Adipocyte (in vitro differentiated cells): ENCODE data around the gene OSMR.

Experiments
- DNase-seq: peaks from one replicate; pipeline ENCODE4 v3.0.0-alpha.2; 2015; ENCODE audit warnings: low read depth
- H3K27me3 ChIP-seq: replicated peaks from 2 replicates; pipeline ENCODE4 v1.7.0; 2013; ENCODE audit warnings: mild to moderate bottlenecking, low read length, moderate library complexity; ENCODE audit not compliant: control insufficient read depth, insufficient read depth
- H3K36me3 ChIP-seq: 2 replicates; pipeline ENCODE4 v1.7.0; 2013; ENCODE audit warnings: low read length, mild to moderate bottlenecking, moderate library complexity; ENCODE audit not compliant: control insufficient read depth, insufficient read depth, severe bottlenecking
- H3K4me1 ChIP-seq: 2 replicates; pipeline ENCODE4 v1.7.0; 2013; ENCODE audit warnings: mild to moderate bottlenecking, low read length, moderate library complexity; ENCODE audit not compliant: control insufficient read depth, insufficient read depth
- H3K4me3 ChIP-seq: 2 replicates; pipeline ENCODE4 v1.7.0; 2013; ENCODE audit warnings: mild to moderate bottlenecking, low read length, moderate library complexity
- H3K9ac ChIP-seq: 2 replicates; pipeline ENCODE4 v1.7.0; 2013; ENCODE audit warnings: mild to moderate bottlenecking, low read length, moderate library complexity
- H3K9me3 ChIP-seq: 2 replicates; pipeline ENCODE4 v1.7.0; 2013; ENCODE audit warnings: mild to moderate bottlenecking, low read length, moderate library complexity; ENCODE audit not compliant: control insufficient read depth

OSMR gene

GRCh38 chr5:38932854-38933408 lies 87.1 kb downstream of the OSMR start:
- Histone ChIP-seq H3K27me3 (no peaks in the 10 kb centered on the region), H3K4me1 (peaks cover 8% of the 10 kb centered on the region), H3K9ac (no peak overlapping the region), H3K9me3 (no peaks in the 10 kb centered on the region), H3K36me3 (peaks cover 99% of the 10 kb centered on the region), H3K4me3 (no peak overlapping the region)
- no peak for DNase-seq

- Histone ChIP-seq H3K4me1 (peaks cover 14% of the 10 kb centered on the region), H3K4me3 (no peak overlapping the region)
- no peak for DNase-seq
These were observed 89.6 kb downstream of the OSMR start for GRCh38 chr5:38935437-38935836.

GRCh38 chr5:38936269-38936668 lies 90.5 kb downstream of the OSMR start:
- H3K4me1 ChIP-seq = peaks cover 14% of the 10 kb centered on the region
- H3K36me3 ChIP-seq = peaks cover 83% of the 10 kb centered on the region
- no peaks in the 10 kb centered on the region for H3K9me3 ChIP-seq
- no peak for DNase-seq
- H3K9ac ChIP-seq = no peak overlapping the region
- H3K27me3 ChIP-seq = no peaks in the 10 kb centered on the region
- no peak overlapping the region for H3K4me3 ChIP-seq

More at GRCh38 chr5:38935437-38935836, 89.6 kb downstream of the OSMR start:
- H3K9ac ChIP-seq = no peak overlapping the region
- peaks cover 83% of the 10 kb centered on the region for H3K36me3 ChIP-seq
- no peaks in the 10 kb centered on the region for H3K9me3 ChIP-seq
- no peaks in the 10 kb centered on the region for H3K27me3 ChIP-seq

GRCh38 chr5:38938424-38938823 lies 92.6 kb downstream of the OSMR start:
- Histone ChIP-seq H3K9me3 (no peaks in the 10 kb centered on the region), H3K4me1 (peaks cover 14% of the 10 kb centered on the region), H3K9ac (no peak overlapping the region), H3K36me3 (peaks cover 82% of the 10 kb centered on the region), H3K27me3 (no peaks in the 10 kb centered on the region), H3K4me3 (no peak overlapping the region)
- peak; percentile 64 for DNase-seq

GRCh38 chr5:38938973-38939372 lies 93.2 kb downstream of the OSMR start:
- no peak overlapping the region for H3K9ac ChIP-seq
- no peaks in the 10 kb centered on the region for H3K27me3 ChIP-seq
- H3K36me3 ChIP-seq = peaks cover 77% of the 10 kb centered on the region
- peaks cover 14% of the 10 kb centered on the region for H3K4me1 ChIP-seq
- H3K4me3 ChIP-seq = no peak overlapping the region
- no peaks in the 10 kb centered on the region for H3K9me3 ChIP-seq
- DNase-seq = no peak

- no peak overlapping the region for H3K4me3 ChIP-seq
- peaks cover 78% of the 10 kb centered on the region for H3K36me3 ChIP-seq
- DNase-seq = no peak
- no peak overlapping the region for H3K9ac ChIP-seq
- no peaks in the 10 kb centered on the region for H3K9me3 ChIP-seq
- no peaks in the 10 kb centered on the region for H3K27me3 ChIP-seq
- peaks cover 14% of the 10 kb centered on the region for H3K4me1 ChIP-seq
These were observed 94.5 kb downstream of the OSMR start for GRCh38 chr5:38940230-38940858.

GRCh38 chr5:38941912-38942311 lies 96.1 kb downstream of the OSMR start:
- DNase-seq = no peak
- Histone ChIP-seq H3K4me1 (peaks cover 14% of the 10 kb centered on the region), H3K36me3 (peaks cover 74% of the 10 kb centered on the region), H3K27me3 (no peaks in the 10 kb centered on the region), H3K9me3 (no peaks in the 10 kb centered on the region), H3K4me3 (no peak overlapping the region), H3K9ac (no peak overlapping the region)

GRCh38 chr5:38944282-38944681 lies 98.5 kb downstream of the OSMR start:
- Histone ChIP-seq H3K4me3 (no peak overlapping the region), H3K4me1 (peaks cover 21% of the 10 kb centered on the region), H3K27me3 (no peaks in the 10 kb centered on the region), H3K9me3 (no peaks in the 10 kb centered on the region), H3K9ac (no peak overlapping the region), H3K36me3 (peaks cover 69% of the 10 kb centered on the region)
- DNase-seq = no peak

- Histone ChIP-seq H3K36me3 (peaks cover 76% of the 10 kb centered on the region), H3K4me3 (peak overlapping the region; percentile 48), H3K4me1 (peaks cover 25% of the 10 kb centered on the region), H3K27me3 (no peaks in the 10 kb centered on the region), H3K9me3 (no peaks in the 10 kb centered on the region), H3K9ac (peak overlapping the region; percentile 68)
- peak; percentile 82 for DNase-seq
These were observed 102.7 kb downstream of the OSMR start for GRCh38 chr5:38948501-38948900.

- H3K9ac ChIP-seq = no peak overlapping the region
- no peak overlapping the region for H3K4me3 ChIP-seq
- peaks cover 17% of the 10 kb centered on the region for H3K4me1 ChIP-seq
- no peak for DNase-seq
- H3K27me3 ChIP-seq = no peaks in the 10 kb centered on the region
- no peaks in the 10 kb centered on the region for H3K9me3 ChIP-seq
- peaks cover 91% of the 10 kb centered on the region for H3K36me3 ChIP-seq
These were observed 107.7 kb downstream of the OSMR start for GRCh38 chr5:38953426-38954012.

- DNase-seq = peak; percentile 18
- Histone ChIP-seq H3K4me3 (no peak overlapping the region), H3K4me1 (peaks cover 9% of the 10 kb centered on the region), H3K27me3 (no peaks in the 10 kb centered on the region), H3K9ac (no peak overlapping the region), H3K9me3 (no peaks in the 10 kb centered on the region), H3K36me3 (peaks cover 95% of the 10 kb centered on the region)
These were observed 115.9 kb downstream of the OSMR start for GRCh38 chr5:38961691-38962090.
